HL-60 (cell line): Measurements from ENCODE around the gene STYX.

ENCODE experiments used
- GABPA ChIP-seq: IDR thresholded peaks from 2 replicates; pipeline ENCODE4 v1.6.1; 2012; ENCODE audit warnings: low read depth
- POLR2AphosphoS5 ChIP-seq: IDR thresholded peaks from 2 replicates; pipeline ENCODE4 v1.6.1; 2012; ENCODE audit warnings: low read depth
- SPI1 ChIP-seq: IDR thresholded peaks from 2 replicates; pipeline ENCODE4 v1.6.1; 2012; ENCODE audit warnings: low read depth, mild to moderate bottlenecking, borderline replicate concordance
- TF ChIP-seq, protein P1 (sequence below): IDR thresholded peaks from one replicate; pipeline ENCODE4 v1.5.1; 2011; ENCODE audit warnings: low read length, control low read depth, inconsistent platforms; ENCODE audit not compliant: insufficient read depth
- TF ChIP-seq, protein P2 (sequence below): IDR thresholded peaks from 2 replicates; pipeline ENCODE4 v1.6.1; 2012; ENCODE audit warnings: low read depth; ENCODE audit not compliant: insufficient replicate concordance

- TF ChIP-seq, protein P1, sequence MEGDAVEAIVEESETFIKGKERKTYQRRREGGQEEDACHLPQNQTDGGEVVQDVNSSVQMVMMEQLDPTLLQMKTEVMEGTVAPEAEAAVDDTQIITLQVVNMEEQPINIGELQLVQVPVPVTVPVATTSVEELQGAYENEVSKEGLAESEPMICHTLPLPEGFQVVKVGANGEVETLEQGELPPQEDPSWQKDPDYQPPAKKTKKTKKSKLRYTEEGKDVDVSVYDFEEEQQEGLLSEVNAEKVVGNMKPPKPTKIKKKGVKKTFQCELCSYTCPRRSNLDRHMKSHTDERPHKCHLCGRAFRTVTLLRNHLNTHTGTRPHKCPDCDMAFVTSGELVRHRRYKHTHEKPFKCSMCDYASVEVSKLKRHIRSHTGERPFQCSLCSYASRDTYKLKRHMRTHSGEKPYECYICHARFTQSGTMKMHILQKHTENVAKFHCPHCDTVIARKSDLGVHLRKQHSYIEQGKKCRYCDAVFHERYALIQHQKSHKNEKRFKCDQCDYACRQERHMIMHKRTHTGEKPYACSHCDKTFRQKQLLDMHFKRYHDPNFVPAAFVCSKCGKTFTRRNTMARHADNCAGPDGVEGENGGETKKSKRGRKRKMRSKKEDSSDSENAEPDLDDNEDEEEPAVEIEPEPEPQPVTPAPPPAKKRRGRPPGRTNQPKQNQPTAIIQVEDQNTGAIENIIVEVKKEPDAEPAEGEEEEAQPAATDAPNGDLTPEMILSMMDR, result no peak
- TF ChIP-seq POLR2AphosphoS5, result no peak
- no peak for TF ChIP-seq SPI1
- TF ChIP-seq, protein P2, sequence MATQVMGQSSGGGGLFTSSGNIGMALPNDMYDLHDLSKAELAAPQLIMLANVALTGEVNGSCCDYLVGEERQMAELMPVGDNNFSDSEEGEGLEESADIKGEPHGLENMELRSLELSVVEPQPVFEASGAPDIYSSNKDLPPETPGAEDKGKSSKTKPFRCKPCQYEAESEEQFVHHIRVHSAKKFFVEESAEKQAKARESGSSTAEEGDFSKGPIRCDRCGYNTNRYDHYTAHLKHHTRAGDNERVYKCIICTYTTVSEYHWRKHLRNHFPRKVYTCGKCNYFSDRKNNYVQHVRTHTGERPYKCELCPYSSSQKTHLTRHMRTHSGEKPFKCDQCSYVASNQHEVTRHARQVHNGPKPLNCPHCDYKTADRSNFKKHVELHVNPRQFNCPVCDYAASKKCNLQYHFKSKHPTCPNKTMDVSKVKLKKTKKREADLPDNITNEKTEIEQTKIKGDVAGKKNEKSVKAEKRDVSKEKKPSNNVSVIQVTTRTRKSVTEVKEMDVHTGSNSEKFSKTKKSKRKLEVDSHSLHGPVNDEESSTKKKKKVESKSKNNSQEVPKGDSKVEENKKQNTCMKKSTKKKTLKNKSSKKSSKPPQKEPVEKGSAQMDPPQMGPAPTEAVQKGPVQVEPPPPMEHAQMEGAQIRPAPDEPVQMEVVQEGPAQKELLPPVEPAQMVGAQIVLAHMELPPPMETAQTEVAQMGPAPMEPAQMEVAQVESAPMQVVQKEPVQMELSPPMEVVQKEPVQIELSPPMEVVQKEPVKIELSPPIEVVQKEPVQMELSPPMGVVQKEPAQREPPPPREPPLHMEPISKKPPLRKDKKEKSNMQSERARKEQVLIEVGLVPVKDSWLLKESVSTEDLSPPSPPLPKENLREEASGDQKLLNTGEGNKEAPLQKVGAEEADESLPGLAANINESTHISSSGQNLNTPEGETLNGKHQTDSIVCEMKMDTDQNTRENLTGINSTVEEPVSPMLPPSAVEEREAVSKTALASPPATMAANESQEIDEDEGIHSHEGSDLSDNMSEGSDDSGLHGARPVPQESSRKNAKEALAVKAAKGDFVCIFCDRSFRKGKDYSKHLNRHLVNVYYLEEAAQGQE, result no peak
- no peak for TF ChIP-seq GABPA
These were observed 67.7 kb downstream of the STYX start for GRCh38 chr14:52797653-52798052.
